HG03196 (cell line): Measurements from ENCODE around the gene SH3BGRL3.

Experiments used
- ATAC-seq: cut with Tn5 transposase; IDR thresholded peaks from one replicate; pipeline ENCODE4 v1.9.1; 2021; ENCODE audit not compliant: unreplicated experiment

The SH3BGRL3 gene

GRCh38 chr1:26277261-26277661 lies 2.6 kb upstream of the SH3BGRL3 start:
- ATAC-seq, result no peak

DNA sequence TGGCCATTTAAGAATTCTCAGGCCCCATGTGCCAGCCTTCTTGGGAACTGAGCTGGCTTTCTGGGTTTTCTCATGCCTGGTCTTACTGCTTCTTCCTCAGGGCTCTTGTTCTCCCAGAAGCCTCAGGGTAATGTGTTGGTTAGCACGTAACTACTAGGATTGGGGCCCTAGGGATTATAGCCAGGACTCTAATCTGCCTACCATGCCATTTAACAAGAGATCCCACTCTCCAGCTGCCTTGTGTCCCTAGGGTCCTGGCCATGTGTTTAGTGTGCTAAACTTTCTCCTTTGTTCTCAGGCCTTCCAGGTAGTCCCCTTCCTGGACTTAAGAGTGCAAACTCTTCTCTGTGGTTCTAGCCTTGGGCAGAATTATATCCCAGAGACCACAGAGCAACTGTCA lies 2.2 kb upstream of the SH3BGRL3 start:
- ATAC-seq, result no peak

DNA sequence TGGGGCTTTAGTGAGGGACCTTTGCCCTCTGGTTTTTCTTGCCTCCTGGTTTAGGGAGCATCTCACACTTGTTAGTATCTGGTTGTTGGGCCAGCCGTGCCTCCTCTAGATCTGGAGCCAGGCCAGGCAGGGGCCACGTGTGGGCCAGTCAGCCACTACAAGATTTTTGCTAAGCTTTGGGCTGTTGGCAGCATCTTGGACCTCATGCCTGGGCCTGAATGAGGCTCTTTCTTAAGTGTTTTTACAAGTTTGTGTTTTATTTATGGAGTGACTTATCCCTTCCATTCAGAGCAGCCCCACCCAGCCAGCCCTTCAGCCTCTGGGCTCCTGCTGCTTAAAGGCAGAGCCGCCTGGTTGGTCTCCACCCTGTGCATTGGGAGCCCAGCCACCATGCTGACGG lies 1.6 kb upstream of the SH3BGRL3 start:
- ATAC-seq, result no peak

DNA sequence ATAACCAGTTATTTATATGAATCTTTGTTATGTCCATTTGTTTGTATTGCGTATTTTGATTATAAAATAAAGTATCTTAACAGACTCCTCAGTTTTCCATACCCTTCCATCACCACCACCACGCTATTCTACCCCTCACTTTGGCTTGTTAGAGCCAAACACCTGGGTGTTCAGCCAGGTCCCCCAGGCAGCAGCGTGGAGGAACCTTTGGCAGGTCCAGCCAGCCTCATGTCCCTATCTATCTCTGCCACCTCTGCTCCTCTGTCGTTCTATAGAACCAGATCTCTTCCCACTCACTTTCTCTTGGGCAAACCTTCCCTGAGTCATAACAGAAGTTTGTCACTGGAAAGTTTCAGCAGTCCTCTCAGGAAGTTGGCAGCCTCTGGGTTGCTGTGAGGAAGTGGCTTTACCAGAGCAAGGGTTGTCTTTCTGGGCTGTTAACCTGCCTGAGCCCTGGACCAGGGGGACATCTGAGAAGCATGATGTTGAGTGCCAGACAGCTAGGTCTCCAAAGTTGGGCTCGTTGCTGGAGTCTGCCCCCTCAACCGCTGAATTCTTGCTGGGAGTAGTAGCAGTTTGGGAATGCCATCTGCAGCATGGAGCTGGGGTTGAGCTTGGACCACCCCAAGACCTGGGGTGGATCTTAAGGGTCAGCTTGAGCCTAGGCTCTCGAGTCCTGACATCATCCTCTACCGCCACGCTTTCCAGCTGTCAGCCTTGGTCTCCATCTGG lies 996 bp upstream of the SH3BGRL3 start:
- no peak for ATAC-seq

- ATAC-seq, result no peak
These were observed 602 bp downstream of the SH3BGRL3 start for GRCh38 chr1:26280333-26281042.

GRCh38 chr1:26281091-26281958 lies 1.4 kb downstream of the SH3BGRL3 start:
- no peak for ATAC-seq

DNA sequence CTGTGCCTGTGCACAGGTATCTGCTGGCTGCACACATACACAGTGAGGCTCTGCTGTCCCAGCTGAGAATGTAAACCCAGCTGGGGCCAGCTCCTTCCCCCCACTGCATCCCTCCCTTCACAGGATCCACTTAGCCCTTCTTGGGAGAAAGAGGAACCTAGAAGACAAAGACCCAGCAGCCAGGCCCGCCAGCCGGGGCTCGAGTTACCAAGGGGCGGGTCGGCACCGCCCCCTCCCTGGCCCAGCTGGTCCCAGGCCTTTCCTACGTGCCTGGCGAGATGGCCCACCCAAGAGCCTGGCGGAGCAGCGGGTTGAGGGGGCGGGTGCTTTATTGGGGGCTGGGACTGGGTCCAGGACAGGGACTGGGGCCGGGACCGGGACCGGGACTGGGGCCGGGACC lies 2.1 kb downstream of the SH3BGRL3 start:
- ATAC-seq, result no peak

- no peak for ATAC-seq
These were observed 2.6 kb downstream of the SH3BGRL3 start for GRCh38 chr1:26282401-26282918.

- no peak for ATAC-seq
These were observed 3.5 kb downstream of the SH3BGRL3 start for GRCh38 chr1:26283279-26283853.

- ATAC-seq, result no peak
These were observed 4.1 kb downstream of the SH3BGRL3 start for GRCh38 chr1:26283871-26284596.

DNA sequence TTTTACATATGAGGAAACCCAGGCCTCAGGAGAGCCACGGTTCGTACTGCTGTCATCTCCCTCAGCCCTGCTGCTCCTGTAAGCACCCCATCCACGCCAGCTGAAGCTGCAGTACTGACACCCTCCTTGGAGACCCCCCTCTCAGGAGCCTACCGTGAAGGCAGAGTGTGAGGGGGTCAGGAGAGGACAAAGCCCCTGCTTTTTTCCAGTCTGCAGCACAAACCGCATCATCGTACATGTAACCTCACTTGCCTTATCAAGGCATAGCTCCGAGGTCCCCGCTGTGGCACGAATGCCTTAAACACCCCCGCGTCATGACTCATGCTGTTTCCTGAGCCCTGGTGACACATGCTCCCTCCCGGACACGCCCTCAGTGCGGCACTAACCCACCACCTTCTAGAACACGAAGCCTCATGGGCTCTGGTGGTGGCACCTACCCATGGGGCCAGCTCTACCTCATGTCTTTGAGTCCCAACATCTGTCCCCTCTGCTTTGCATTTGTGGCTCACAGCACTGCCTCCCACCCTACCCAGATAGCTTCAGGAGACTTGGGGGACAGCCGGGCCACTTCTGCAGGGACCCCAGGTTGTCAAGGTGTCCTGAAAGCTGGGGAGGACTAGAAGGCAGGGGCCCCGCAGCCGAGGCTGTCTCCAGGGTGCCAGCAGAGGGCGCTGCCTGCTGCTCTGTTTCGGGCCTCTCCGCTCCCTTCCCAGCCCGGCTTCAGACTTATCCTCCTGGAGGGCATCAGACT lies 4.9 kb downstream of the SH3BGRL3 start:
- peak; percentile 27 for ATAC-seq

DNA sequence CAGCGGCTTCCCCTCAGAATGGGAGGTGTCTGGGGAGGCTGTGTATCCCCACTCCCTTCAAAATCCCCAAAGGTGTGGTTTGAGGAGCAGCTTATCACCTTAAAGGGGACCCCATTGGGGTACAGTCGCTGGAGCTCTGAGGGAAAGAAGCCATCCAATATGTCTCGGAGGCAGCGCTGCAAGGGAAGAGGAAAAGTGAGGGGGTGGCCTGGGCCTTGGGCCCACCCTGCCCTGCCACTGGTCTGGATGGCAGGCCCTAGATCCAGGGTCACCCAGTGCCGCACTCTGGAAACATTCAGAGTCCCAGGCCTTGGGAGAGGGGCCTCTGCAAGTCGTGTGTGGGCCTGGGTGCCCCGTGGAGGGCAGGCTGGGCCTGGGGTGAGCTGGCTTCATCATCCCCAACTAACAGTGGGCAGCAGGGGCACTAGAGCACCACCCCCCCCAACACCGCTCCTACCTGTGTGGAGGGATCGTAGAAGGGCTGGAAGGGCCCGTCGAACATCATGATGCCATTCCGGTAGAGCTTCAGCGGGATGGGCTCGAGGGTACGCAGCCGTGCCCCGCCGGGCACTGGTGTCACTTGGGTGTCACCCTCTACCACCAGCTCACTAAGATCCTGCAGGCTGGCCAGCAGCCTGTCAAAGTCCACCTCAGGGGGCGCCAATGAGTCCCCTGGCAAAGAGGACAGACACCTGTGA lies 5.6 kb downstream of the SH3BGRL3 start:
- no peak for ATAC-seq

GRCh38 chr1:26286064-26286416 lies 6.2 kb downstream of the SH3BGRL3 start:
- ATAC-seq, result no peak

DNA sequence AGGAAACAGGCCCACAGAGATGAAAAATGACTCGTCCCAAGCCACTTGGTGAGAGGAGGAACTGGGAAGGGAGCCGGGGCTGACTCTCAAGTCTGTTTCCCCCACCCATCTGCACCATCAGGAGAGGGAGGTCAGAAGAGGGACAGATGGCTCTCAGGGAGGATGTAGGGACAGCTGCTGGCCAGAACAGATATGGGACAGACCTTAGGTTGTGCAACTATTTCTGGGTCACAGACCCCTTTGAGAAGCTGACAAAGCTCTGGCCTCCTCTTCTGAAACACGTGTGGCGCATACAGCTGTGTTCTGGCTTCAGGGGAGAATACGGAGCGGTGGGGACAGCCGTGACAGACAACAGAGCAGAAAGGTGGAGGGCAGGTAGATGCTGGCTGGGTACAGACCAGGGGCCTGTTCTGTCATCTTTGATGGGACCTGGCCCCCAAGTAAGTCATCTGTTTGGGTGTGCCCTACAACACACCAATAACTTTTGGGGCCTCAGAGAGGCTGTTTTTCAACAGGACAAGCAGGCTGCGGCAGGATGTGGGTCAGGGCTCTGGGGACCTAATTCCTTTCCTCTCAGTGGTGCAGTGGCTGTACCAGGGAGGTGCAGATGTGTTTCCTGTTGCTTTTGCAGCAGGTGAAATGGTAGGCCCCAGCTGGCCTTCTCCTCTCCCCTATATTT lies 7.3 kb downstream of the SH3BGRL3 start:
- no peak for ATAC-seq

DNA sequence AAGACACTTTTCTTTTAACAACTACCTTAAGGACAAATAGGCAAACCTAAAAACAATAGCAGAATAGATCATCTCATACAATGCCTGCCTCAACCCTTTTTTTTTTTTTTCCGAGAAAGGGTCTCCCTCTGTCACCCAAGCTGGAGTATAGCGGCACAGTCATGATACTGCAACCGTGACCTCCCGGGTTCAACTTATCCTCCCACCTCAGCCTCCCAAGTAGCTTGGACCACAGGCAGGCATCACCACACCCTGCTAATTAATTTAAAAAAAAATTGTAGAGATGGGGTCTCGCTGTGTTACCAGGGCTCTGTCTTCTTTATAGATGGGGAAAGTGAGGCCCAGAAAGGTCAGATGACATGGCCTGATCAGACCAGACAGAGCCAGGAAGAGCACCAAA lies 7.9 kb downstream of the SH3BGRL3 start:
- ATAC-seq, result no peak

GRCh38 chr1:26288311-26288941 lies 8.5 kb downstream of the SH3BGRL3 start:
- ATAC-seq, result no peak

DNA sequence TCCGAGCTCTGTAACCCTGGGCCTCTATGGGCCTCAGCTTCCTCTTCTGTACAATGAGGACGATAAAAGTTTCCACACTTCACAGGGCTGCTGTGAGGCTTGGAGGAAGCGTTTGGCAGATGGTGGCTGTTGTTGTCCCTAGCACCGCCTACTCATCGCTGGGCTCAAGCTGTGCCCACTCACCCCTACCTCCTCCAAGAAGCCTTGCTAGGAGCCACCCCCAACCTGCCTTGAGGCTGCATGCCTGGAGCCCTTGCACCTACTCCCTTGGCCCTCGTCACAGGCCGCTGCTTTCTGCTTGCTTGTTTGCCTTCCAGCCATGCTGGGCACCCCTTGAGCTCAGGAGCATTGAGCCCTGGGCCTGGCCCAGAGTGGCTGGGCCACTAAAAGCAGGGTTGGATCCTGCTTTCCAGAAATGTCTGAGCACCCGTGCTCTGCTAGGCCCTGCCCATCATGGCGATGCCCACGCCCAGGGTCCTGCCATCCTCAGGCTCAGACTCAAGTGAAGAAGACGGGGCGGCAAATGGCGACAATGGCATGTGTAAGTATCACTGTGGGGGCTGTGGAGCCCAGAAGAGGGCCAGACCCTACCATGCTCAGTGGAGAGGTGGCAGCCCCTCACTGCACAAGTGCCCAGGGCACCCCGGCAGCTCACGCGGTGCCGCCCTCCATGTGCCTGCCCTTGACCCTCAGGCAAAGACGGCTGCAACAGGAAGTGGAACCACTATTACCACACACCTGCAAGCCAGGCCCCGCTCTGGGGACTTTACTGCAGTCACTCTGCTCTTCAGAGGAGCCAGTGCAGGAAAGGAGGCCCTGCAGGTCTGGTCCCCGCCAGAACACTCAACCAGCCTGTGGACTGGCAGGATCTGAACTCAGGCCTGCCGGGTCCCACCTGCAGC lies 9.5 kb downstream of the SH3BGRL3 start:
- ATAC-seq, result peak; percentile 24
